Measurements from ENCODE around the gene PHF1.
A peak's percentile ranks its signal among the peaks of the same experiment; 100 is the strongest.

Gene PHF1

GRCh38 chr6:33443025-33443424 is 32.2 kb downstream of the PHF1 start:
- Histone ChIP-seq H3K27ac (replicated peaks) (no peak overlapping the region), H3K27me3 (ENCODE audit: insufficient read depth, poor library complexity, severe bottlenecking) (no peaks in the 10 kb centered on the region), H3K4me3 (replicated peaks; ENCODE audit: insufficient read depth, low read length) (no peak overlapping the region)
- DNase-seq (ENCODE audit: low read depth in 1 of 2, low spot score in 1 of 2), result no peak
- no peak for TF ChIP-seq GABPA (IDR thresholded peaks at IDR 0.05; ENCODE audit: low read depth)
- TF ChIP-seq POLR2AphosphoS5 (IDR thresholded peaks at IDR 0.05; ENCODE audit: low read depth), result no peak
- no peak for TF ChIP-seq REST (IDR thresholded peaks at IDR 0.05; ENCODE audit: insufficient replicate concordance, low read depth)
- no peak for TF ChIP-seq SPI1 (IDR thresholded peaks at IDR 0.05; ENCODE audit: borderline replicate concordance, low read depth)
- no peak for TF ChIP-seq CTCF (IDR thresholded peaks at IDR 0.05; ENCODE audit: insufficient read depth, low read length)

- H3K4me3 ChIP-seq (replicated peaks; ENCODE audit: insufficient read depth, low read length), result no peak overlapping the region
- no peak for DNase-seq (ENCODE audit: low read depth in 1 of 2, low spot score in 1 of 2)
- no peaks in the 10 kb centered on the region for H3K27me3 ChIP-seq (ENCODE audit: insufficient read depth, poor library complexity, severe bottlenecking)
- H3K27ac ChIP-seq (replicated peaks), result no peak overlapping the region; the same call in none of the 2 replicates
- TF ChIP-seq REST (IDR thresholded peaks at IDR 0.05; ENCODE audit: insufficient replicate concordance, low read depth) (no peak), GABPA (IDR thresholded peaks at IDR 0.05; ENCODE audit: low read depth) (no peak), CTCF (IDR thresholded peaks at IDR 0.05; ENCODE audit: insufficient read depth, low read length) (no peak), SPI1 (IDR thresholded peaks at IDR 0.05; ENCODE audit: borderline replicate concordance, low read depth) (no peak), POLR2AphosphoS5 (IDR thresholded peaks at IDR 0.05; ENCODE audit: low read depth) (no peak)
These were observed 33.0 kb downstream of the PHF1 start for GRCh38 chr6:33443619-33444504.

GRCh38 chr6:33445119-33445603 is 34.3 kb downstream of the PHF1 start:
- H3K27me3 ChIP-seq (ENCODE audit: insufficient read depth, poor library complexity, severe bottlenecking), result no peaks in the 10 kb centered on the region
- H3K27ac ChIP-seq (replicated peaks), result peak overlapping the region; percentile 61
- peak; percentile 7; the same call in 1 of the 2 replicates for TF ChIP-seq SPI1 (IDR thresholded peaks at IDR 0.05; ENCODE audit: borderline replicate concordance, low read depth)
- no peak for TF ChIP-seq REST (IDR thresholded peaks at IDR 0.05; ENCODE audit: insufficient replicate concordance, low read depth)
- DNase-seq (ENCODE audit: low read depth in 1 of 2, low spot score in 1 of 2), result peak; percentile 36 to 43
- no peak overlapping the region for H3K4me3 ChIP-seq (replicated peaks; ENCODE audit: insufficient read depth, low read length)
